Measurements from ENCODE around the gene RAE1.
"Not testable (repeated sequence)": the region's sequence is repeated elsewhere in the genome, so short reads cannot be mapped to it uniquely, and the experiment has no call there.

RAE1 gene

DNA sequence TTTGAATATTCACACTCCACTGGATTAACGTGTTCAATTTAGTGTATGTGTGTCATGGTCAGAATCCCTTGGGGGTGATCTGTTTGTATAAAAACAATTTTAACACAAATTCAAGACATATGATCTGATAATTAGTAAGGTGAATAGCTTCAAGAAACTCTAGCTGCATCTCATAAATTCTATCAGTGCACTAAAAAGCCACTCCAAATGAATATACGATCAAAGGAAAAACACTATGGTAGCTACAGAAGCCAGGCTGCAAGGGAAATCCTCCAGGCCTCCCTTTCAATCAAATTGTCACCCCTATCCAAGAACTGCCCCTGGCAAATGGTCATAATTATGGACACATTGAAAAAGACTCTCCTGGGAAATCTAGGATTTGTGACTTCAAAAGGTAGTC, 9.4 kb upstream of the RAE1 start:
- no peaks in the 10 kb centered on the region for H3K36me3 Mint-ChIP-seq
- peaks cover 5% of the 10 kb centered on the region for H3K27me3 Mint-ChIP-seq
- DNase-seq (ENCODE audit: low spot score in 2 of 2) (no peak), ATAC-seq (ENCODE audit: low read depth) (no peak)
- no peaks in the 10 kb centered on the region for H3K9me3 Mint-ChIP-seq
- H3K4me3 Mint-ChIP-seq = no peak overlapping the region
- no peaks in the 10 kb centered on the region for H3K4me1 Mint-ChIP-seq
- H3K27ac Mint-ChIP-seq = no peak overlapping the region

GRCh38 chr20:57342829-57343228, 8.2 kb upstream of the RAE1 start:
- H3K9me3 Mint-ChIP-seq = no peaks in the 10 kb centered on the region
- ATAC-seq (ENCODE audit: low read depth) (no peak), DNase-seq (ENCODE audit: low spot score in 2 of 2) (no peak)
- H3K4me3 Mint-ChIP-seq = no peak overlapping the region
- H3K4me1 Mint-ChIP-seq = no peaks in the 10 kb centered on the region
- peaks cover 8% of the 10 kb centered on the region for H3K27me3 Mint-ChIP-seq
- no peaks in the 10 kb centered on the region for H3K36me3 Mint-ChIP-seq
- no peak overlapping the region for H3K27ac Mint-ChIP-seq

DNA sequence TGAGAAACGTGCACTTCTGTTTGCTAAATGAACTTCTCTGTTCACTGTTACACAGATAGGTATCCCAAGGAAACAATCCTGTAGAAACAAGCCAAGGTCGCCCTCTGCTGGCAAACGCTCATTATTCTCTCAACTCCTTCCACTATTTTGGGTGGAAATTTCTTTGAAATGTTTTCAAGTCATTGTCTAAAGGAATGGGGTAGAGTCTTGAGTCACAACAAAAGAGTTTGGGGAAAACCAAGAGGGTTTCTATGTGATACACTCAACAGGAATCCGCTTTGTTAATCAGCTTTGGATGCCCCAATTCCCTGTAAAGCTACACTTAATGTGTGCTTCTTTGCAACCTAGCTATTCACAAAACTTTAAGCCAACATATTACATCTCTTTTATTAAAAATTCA, 4.6 kb upstream of the RAE1 start:
- Mint-ChIP-seq H3K9me3 (no peaks in the 10 kb centered on the region), H3K4me3 (no peak overlapping the region), H3K27ac (no peak overlapping the region), H3K4me1 (no peaks in the 10 kb centered on the region), H3K36me3 (no peaks in the 10 kb centered on the region), H3K27me3 (peaks cover 6% of the 10 kb centered on the region)
- ATAC-seq (ENCODE audit: low read depth) (peak; percentile 34), DNase-seq (ENCODE audit: low spot score in 2 of 2) (peak; percentile 37 to 49)

- ATAC-seq (ENCODE audit: low read depth) (no peak), DNase-seq (ENCODE audit: low spot score in 2 of 2) (no peak)
- Mint-ChIP-seq H3K4me3 (no peak overlapping the region), H3K27ac (no peak overlapping the region), H3K27me3 (peaks cover 6% of the 10 kb centered on the region), H3K9me3 (no peaks in the 10 kb centered on the region), H3K36me3 (peaks cover 1% of the 10 kb centered on the region), H3K4me1 (peaks cover 8% of the 10 kb centered on the region)
These were observed 3.7 kb upstream of the RAE1 start for GRCh38 chr20:57347393-57347792.

- H3K27me3 Mint-ChIP-seq = not testable (repeated sequence)
These were observed 2.7 kb upstream of the RAE1 start for GRCh38 chr20:57348200-57348921.

GRCh38 chr20:57348922-57349574, 2.0 kb upstream of the RAE1 start:
- H3K27me3 Mint-ChIP-seq; H3K4me3 Mint-ChIP-seq; DNase-seq (ENCODE audit: low spot score in 2 of 2); ATAC-seq (ENCODE audit: low read depth); H3K9me3 Mint-ChIP-seq; H3K27ac Mint-ChIP-seq; H3K36me3 Mint-ChIP-seq: not testable (repeated sequence)
- H3K4me1 Mint-ChIP-seq = peaks cover 12% of the 10 kb centered on the region

More at GRCh38 chr20:57348200-57348921, 2.7 kb upstream of the RAE1 start:
- H3K4me1 Mint-ChIP-seq = peaks cover 12% of the 10 kb centered on the region
- not testable (repeated sequence) for DNase-seq (ENCODE audit: low spot score in 2 of 2); H3K36me3 Mint-ChIP-seq; H3K9me3 Mint-ChIP-seq; H3K27ac Mint-ChIP-seq; ATAC-seq (ENCODE audit: low read depth); H3K4me3 Mint-ChIP-seq

GRCh38 chr20:57350081-57350710, 859 bp upstream of the RAE1 start:
- peak overlapping the region; percentile 11 for H3K27ac Mint-ChIP-seq
- H3K9me3 Mint-ChIP-seq = no peaks in the 10 kb centered on the region
- DNase-seq (ENCODE audit: low spot score in 2 of 2) (no peak), ATAC-seq (ENCODE audit: low read depth) (no peak)
- H3K4me1 Mint-ChIP-seq = peaks cover 12% of the 10 kb centered on the region
- H3K4me3 Mint-ChIP-seq = peak overlapping the region; percentile 56
- H3K36me3 Mint-ChIP-seq = peaks cover 4% of the 10 kb centered on the region
- peaks cover 6% of the 10 kb centered on the region for H3K27me3 Mint-ChIP-seq

DNA sequence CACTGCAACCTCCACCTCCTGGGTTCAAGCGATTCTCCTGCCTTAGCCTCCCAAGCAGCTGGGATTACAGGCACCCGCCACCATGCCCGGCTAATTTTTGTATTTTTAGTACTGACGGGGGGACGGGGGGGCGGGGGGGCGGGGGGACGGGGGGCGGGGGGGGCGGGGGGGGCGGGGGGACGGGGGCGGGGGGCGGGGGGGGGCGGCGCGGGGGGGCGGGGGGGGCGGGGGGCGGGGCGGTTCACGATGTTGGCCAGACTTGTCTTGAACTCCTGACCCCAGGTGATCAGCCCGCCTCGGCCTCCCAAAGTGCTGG, 371 bp upstream of the RAE1 start:
- not testable (repeated sequence) for ATAC-seq (ENCODE audit: low read depth); DNase-seq (ENCODE audit: low spot score in 2 of 2); H3K36me3 Mint-ChIP-seq; H3K9me3 Mint-ChIP-seq; H3K27me3 Mint-ChIP-seq
- Mint-ChIP-seq H3K27ac (peak overlapping the region; percentile 86), H3K4me3 (peak overlapping the region; percentile 89), H3K4me1 (peaks cover 12% of the 10 kb centered on the region)

GRCh38 chr20:57352305-57352704, 1.2 kb downstream of the RAE1 start:
- peak overlapping the region; percentile 89 for H3K4me3 Mint-ChIP-seq
- H3K4me1 Mint-ChIP-seq = peaks cover 12% of the 10 kb centered on the region
- no peak for DNase-seq (ENCODE audit: low spot score in 2 of 2)
- no peaks in the 10 kb centered on the region for H3K9me3 Mint-ChIP-seq
- peaks cover 6% of the 10 kb centered on the region for H3K27me3 Mint-ChIP-seq
- no peak overlapping the region for H3K27ac Mint-ChIP-seq
- ATAC-seq (ENCODE audit: low read depth) = no peak
- peaks cover 12% of the 10 kb centered on the region for H3K36me3 Mint-ChIP-seq

DNA sequence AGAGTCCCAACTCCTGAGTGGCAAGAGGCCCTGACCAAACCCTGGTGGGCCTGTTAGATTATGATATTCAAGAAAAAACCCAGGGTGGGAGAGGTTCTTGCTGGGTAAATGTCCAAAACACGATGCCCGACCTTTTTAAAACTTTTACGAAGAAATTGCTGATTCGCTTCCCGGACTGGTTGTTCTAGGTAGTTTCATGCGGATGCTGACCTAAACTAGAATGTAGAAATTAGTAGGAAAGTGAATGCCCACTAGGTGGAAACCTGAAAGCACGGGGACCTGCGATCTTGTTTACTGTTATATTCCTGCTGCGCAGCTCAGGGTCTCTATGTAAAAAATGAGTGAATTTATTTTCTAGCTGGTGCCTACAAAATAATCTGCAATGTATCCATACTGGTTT, 2.3 kb downstream of the RAE1 start:
- DNase-seq (ENCODE audit: low spot score in 2 of 2) = no peak
- Mint-ChIP-seq H3K4me1 (peaks cover 12% of the 10 kb centered on the region), H3K27me3 (no peaks in the 10 kb centered on the region), H3K36me3 (peaks cover 12% of the 10 kb centered on the region), H3K4me3 (no peak overlapping the region), H3K9me3 (no peaks in the 10 kb centered on the region), H3K27ac (no peak overlapping the region)
- no peak for ATAC-seq (ENCODE audit: low read depth)

DNA sequence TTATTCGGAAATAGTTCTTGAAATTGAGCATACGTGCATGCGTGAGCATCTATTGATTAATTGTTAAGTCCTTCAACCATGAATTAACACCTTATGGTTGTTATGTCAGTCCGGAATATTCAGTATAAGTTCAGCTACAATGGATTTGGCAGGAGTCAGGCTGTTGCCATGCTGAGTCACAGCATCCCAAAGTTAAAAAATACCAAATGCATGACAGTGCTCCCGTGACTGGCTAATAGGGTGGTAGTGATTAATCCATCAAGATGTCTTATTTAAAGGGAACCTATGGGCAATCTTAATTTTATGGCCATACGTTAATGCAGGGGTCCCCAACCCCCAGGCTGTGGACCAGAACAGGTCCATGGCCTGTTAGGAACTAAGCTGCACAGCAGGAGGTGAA, 10.5 kb downstream of the RAE1 start:
- peaks cover 24% of the 10 kb centered on the region for H3K36me3 Mint-ChIP-seq
- no peak for DNase-seq (ENCODE audit: low spot score in 2 of 2)

GRCh38 chr20:57364451-57364850, 13.4 kb downstream of the RAE1 start:
- H3K36me3 Mint-ChIP-seq = peaks cover 37% of the 10 kb centered on the region
- no peaks in the 10 kb centered on the region for H3K27me3 Mint-ChIP-seq

More for the DNA sequence above, 10.5 kb downstream of the RAE1 start:
- ATAC-seq (ENCODE audit: low read depth) = no peak
- H3K4me1 Mint-ChIP-seq = no peaks in the 10 kb centered on the region
- H3K9me3 Mint-ChIP-seq = no peaks in the 10 kb centered on the region
- H3K27ac Mint-ChIP-seq = no peak overlapping the region
- no peak overlapping the region for H3K4me3 Mint-ChIP-seq
- H3K27me3 Mint-ChIP-seq = no peaks in the 10 kb centered on the region

DNA sequence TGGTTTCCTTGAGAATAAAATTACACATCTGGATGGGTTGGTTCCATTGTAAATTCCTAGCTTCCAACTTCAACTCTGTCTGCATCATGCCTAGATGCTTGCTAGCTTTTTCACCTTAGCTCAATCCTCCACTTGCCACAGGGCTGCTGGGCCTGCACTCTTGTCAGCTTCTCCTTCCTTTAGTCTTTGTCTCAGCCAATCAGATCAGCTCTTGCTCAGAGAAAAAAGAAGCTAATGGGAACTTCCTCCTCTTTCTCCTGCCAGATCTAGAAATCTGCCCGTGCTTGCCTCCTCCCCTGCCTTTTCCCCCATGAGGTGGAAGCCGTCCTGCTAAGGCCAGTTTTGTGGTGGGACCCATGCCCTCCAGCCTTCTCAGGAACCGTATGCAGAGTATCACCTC, 18.5 kb downstream of the RAE1 start:
- Mint-ChIP-seq H3K36me3 (peaks cover 54% of the 10 kb centered on the region), H3K4me1 (no peaks in the 10 kb centered on the region)

More at GRCh38 chr20:57364451-57364850, 13.4 kb downstream of the RAE1 start:
- no peak for DNase-seq (ENCODE audit: low spot score in 2 of 2)
- Mint-ChIP-seq H3K9me3 (no peaks in the 10 kb centered on the region), H3K27ac (no peak overlapping the region), H3K4me1 (no peaks in the 10 kb centered on the region), H3K4me3 (no peak overlapping the region)
- no peak for ATAC-seq (ENCODE audit: low read depth)

DNA sequence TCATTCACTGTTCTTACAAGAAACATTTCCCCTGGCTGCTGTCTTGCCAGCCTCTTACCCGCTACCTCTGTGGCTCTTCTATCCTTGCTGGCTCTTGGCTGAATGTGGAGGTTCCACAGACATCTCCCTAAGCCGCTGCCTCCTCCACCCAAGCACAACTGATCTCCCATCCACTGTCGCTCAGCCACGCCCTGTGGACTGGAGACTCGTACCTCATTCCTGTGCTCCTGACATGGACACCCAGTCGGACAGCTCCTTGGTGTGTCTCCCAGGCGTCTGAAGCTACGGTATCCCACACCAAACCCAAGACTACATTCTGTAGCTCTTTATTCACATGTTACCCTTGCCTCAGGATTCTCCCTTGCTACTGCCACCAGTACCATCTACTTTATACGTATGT, 19.3 kb downstream of the RAE1 start:
- H3K27ac Mint-ChIP-seq = peak overlapping the region; percentile 83
- no peaks in the 10 kb centered on the region for H3K27me3 Mint-ChIP-seq
- H3K36me3 Mint-ChIP-seq = peaks cover 58% of the 10 kb centered on the region
- H3K9me3 Mint-ChIP-seq = no peaks in the 10 kb centered on the region
- no peak for ATAC-seq (ENCODE audit: low read depth)
- DNase-seq (ENCODE audit: low spot score in 2 of 2) = no peak
- H3K4me3 Mint-ChIP-seq = no peak overlapping the region
- peaks cover 2% of the 10 kb centered on the region for H3K4me1 Mint-ChIP-seq

More for the DNA sequence above, 18.5 kb downstream of the RAE1 start:
- Mint-ChIP-seq H3K27ac (no peak overlapping the region), H3K9me3 (no peaks in the 10 kb centered on the region), H3K27me3 (no peaks in the 10 kb centered on the region), H3K4me3 (no peak overlapping the region)
- DNase-seq (ENCODE audit: low spot score in 2 of 2) (no peak), ATAC-seq (ENCODE audit: low read depth) (no peak)
